SIG-M5 treated with dmso at 0.1 percent for 504 hours (cell line): ENCODE measurements around the gene CAMK2A.
"Not testable (repeated sequence)": the region's sequence is repeated elsewhere in the genome, so short reads cannot be mapped to it uniquely, and the experiment has no call there.

ENCODE experiments used
- DNase-seq: peaks from one replicate; lab custom pipeline; 2025; ENCODE audit not compliant: unreplicated experiment; lab: John Stamatoyannopoulos, UW

CAMK2A gene

GRCh38 chr5:150256410-150257064, 33.0 kb downstream of the CAMK2A start:
- no peak for DNase-seq

- DNase-seq: no peak
Measured at GRCh38 chr5:150255659-150256409, 33.7 kb downstream of the CAMK2A start.

- DNase-seq: no peak
Measured at GRCh38 chr5:150254774-150255173, 34.8 kb downstream of the CAMK2A start.

- DNase-seq: no peak
Measured at GRCh38 chr5:150254363-150254762, 35.2 kb downstream of the CAMK2A start.

GRCh38 chr5:150253416-150254208, 36.0 kb downstream of the CAMK2A start:
- DNase-seq: no peak

- no peak for DNase-seq
Measured at GRCh38 chr5:150252489-150252888, 37.1 kb downstream of the CAMK2A start.

GRCh38 chr5:150251504-150251903, 38.1 kb downstream of the CAMK2A start:
- DNase-seq: no peak

GRCh38 chr5:150249744-150250143, 39.8 kb downstream of the CAMK2A start:
- DNase-seq: no peak

- DNase-seq: no peak
Measured at GRCh38 chr5:150248946-150249345, 40.6 kb downstream of the CAMK2A start.

GRCh38 chr5:150248493-150248892, 41.1 kb downstream of the CAMK2A start:
- not testable (repeated sequence) for DNase-seq

- no peak for DNase-seq
Measured at GRCh38 chr5:150247726-150248125, 41.8 kb downstream of the CAMK2A start.

GRCh38 chr5:150246835-150247234, 42.7 kb downstream of the CAMK2A start:
- DNase-seq: no peak

- DNase-seq: no peak
Measured at GRCh38 chr5:150246429-150246828, 43.1 kb downstream of the CAMK2A start.

- no peak for DNase-seq
Measured at GRCh38 chr5:150245808-150246207, 43.8 kb downstream of the CAMK2A start.

GRCh38 chr5:150245111-150245789, 44.3 kb downstream of the CAMK2A start:
- DNase-seq: no peak

GRCh38 chr5:150244209-150244608, 45.4 kb downstream of the CAMK2A start:
- no peak for DNase-seq

GRCh38 chr5:150243590-150243989, 46.0 kb downstream of the CAMK2A start:
- DNase-seq: no peak

- DNase-seq: no peak
Measured at GRCh38 chr5:150242251-150242894, 47.2 kb downstream of the CAMK2A start.

- no peak for DNase-seq
Measured at GRCh38 chr5:150241298-150242160, 48.0 kb downstream of the CAMK2A start.

GRCh38 chr5:150239794-150240122, 49.8 kb downstream of the CAMK2A start:
- no peak for DNase-seq
